ENCODE measurements around the gene MAST4. TPM values are rescaled to one million over a fixed set of nuclear protein-coding genes. Genes with fewer than 3 reads are reported as not detected.

Gene MAST4
- total RNA-seq, 2 experiments from 2014 or later, result 1.3 to 21.9 TPM

DNA sequence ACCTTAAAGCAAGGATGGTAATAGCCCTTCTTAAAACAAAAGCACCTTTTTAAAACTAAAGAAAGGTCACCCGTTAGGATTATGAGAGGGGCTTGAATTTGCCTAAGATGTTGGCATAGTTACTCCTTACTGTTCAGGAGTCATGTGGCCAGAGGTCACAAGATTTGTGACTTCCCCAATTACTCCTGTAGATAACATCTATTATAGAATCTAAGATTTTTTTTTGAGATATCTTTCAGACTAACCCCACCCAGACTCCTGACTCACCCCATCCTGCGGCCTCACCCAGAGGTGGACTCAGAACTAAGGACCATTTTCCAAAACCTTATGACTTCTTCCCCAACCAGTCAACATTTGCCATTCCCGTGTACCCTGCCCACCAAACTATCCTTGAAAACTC lies 598.0 kb downstream of the MAST4 start:
- H3K4me3 ChIP-seq (ENCODE audit: low read depth, low read length, poor library complexity, severe bottlenecking), result peak overlapping the region; percentile 69

DNA sequence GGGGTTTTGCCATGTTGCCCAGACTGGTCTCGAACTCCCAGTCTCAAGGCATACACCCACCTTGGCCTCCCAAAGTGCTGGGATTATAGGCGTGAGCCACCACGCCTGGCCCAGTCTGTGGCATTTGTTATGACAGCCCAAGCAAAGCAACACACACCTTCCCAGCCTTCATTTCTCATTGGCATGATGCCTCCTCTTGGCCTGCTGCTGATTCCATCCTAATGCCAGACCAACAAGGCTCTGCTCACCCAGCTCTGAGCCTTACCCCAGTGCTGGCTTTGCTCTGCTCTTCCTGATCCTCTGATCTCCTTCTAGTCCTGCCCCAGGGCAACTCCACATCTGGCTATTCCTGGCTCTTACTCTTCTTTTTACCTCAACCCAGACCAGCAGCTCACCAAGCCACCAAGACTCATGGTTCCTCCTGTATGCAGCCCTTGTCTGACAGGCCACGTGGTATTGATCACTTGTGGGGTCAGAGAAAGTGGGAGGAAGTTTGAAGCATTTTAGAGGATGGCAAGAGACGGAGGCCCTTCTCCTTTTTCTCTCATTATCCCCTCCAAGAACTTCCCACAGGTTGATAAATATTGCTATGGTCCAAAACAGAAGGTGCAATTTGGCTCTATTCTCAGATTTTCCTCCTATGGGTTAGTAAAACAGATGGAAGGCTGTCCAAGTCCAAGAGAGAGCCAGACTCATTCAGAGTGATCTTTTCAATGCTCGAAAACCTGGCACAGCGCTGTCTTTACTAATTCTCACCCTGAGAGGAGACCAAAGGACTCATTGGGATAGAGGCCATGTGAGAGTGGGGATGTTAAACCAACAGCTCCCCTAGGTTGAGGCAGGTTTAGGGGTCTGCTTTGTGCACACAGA lies 599.4 kb downstream of the MAST4 start:
- no peaks in the 10 kb centered on the region for H3K9me2 ChIP-seq (ENCODE audit: insufficient read depth, low read length)
- DNase-seq (ENCODE audit: low spot score), result no peak
- peak overlapping the region; percentile 85 for H3K4me2 ChIP-seq (ENCODE audit: low read length)
- peaks cover 29% of the 10 kb centered on the region for H3K36me3 ChIP-seq (ENCODE audit: insufficient read depth, low read length)
- intact Hi-C loops (cut with micrococcal nuclease; ENCODE audit: unreplicated experiment), result loop anchor here (10.0 kb wide), 1 partner anchor 491 kb away; no protein-coding TSS in a partner anchor
- no TSS peak for BruUV-seq (replicated peaks)
- CTCF ChIA-PET (ENCODE audit: unreplicated experiment), result no interaction called here
- no peaks in the 10 kb centered on the region for H4K20me1 ChIP-seq (ENCODE audit: insufficient read depth, low read length)
- H2AFZ ChIP-seq (ENCODE audit: low read length), result peak overlapping the region; percentile 18; the same call in 1 of the 2 replicates
- TF ChIP-seq, protein P1, sequence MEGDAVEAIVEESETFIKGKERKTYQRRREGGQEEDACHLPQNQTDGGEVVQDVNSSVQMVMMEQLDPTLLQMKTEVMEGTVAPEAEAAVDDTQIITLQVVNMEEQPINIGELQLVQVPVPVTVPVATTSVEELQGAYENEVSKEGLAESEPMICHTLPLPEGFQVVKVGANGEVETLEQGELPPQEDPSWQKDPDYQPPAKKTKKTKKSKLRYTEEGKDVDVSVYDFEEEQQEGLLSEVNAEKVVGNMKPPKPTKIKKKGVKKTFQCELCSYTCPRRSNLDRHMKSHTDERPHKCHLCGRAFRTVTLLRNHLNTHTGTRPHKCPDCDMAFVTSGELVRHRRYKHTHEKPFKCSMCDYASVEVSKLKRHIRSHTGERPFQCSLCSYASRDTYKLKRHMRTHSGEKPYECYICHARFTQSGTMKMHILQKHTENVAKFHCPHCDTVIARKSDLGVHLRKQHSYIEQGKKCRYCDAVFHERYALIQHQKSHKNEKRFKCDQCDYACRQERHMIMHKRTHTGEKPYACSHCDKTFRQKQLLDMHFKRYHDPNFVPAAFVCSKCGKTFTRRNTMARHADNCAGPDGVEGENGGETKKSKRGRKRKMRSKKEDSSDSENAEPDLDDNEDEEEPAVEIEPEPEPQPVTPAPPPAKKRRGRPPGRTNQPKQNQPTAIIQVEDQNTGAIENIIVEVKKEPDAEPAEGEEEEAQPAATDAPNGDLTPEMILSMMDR (conservative IDR thresholded peaks at IDR 0.05; ENCODE audit: low read length), result no peak
- no peak for TF ChIP-seq EZH2phosphoT487 (IDR thresholded peaks at IDR 0.05; ENCODE audit: borderline replicate concordance, low read depth, low read length)
- peaks cover 19% of the 10 kb centered on the region; the same call in 1 of the 2 replicates for H3K9me3 ChIP-seq (ENCODE audit: low read length)
- peaks cover 91% of the 10 kb centered on the region for H3K4me1 ChIP-seq (ENCODE audit: insufficient read depth, low read length, poor library complexity, severe bottlenecking)
- H3K4me3 ChIP-seq (ENCODE audit: low read depth, low read length, poor library complexity, severe bottlenecking), result peak overlapping the region; percentile 69
- peak overlapping the region; percentile 75 for H3K27ac ChIP-seq (ENCODE audit: low read depth, low read length, poor library complexity, severe bottlenecking)
- peaks cover 54% of the 10 kb centered on the region; the same call in 1 of the 2 replicates for H3K79me2 ChIP-seq (ENCODE audit: insufficient read depth, low read depth, low read length)
- POLR2A ChIA-PET, result interaction anchor here (1.1 to 3.0 kb wide), 2 partner anchors 11 to 13 kb away, joined by 4 to 30 read pairs; no protein-coding TSS in a partner anchor

More for the DNA sequence above, 598.0 kb downstream of the MAST4 start:
- intact Hi-C loops (cut with micrococcal nuclease; ENCODE audit: unreplicated experiment), result loop anchor here (10.0 kb wide), 1 partner anchor 489 kb away; no protein-coding TSS in a partner anchor
- DNase-seq (ENCODE audit: low spot score), result no peak
- ChIA-PET POLR2A (interaction anchor here (1.8 kb wide), 1 partner anchor 11 kb away, joined by 7 read pairs; no protein-coding TSS in a partner anchor), CTCF (ENCODE audit: unreplicated experiment) (interaction anchor here (1.2 kb wide), 1 partner anchor 12 kb away, joined by 4 read pairs; no protein-coding TSS in a partner anchor)
- peak overlapping the region; percentile 85 for H3K4me2 ChIP-seq (ENCODE audit: low read length)
- H3K27ac ChIP-seq (ENCODE audit: low read depth, low read length, poor library complexity, severe bottlenecking), result peak overlapping the region; percentile 75
- peak overlapping the region; percentile 38; the same call in 1 of the 2 replicates for H2AFZ ChIP-seq (ENCODE audit: low read length)
- H3K79me2 ChIP-seq (ENCODE audit: insufficient read depth, low read depth, low read length), result peaks cover 69% of the 10 kb centered on the region; the same call in 1 of the 2 replicates
- H3K9me2 ChIP-seq (ENCODE audit: insufficient read depth, low read length), result no peaks in the 10 kb centered on the region
- peaks cover 14% of the 10 kb centered on the region; the same call in 1 of the 2 replicates for H3K9me3 ChIP-seq (ENCODE audit: low read length)
- TF ChIP-seq, protein P1 (conservative IDR thresholded peaks at IDR 0.05; ENCODE audit: low read length), result no peak
- no peak for TF ChIP-seq EZH2phosphoT487 (IDR thresholded peaks at IDR 0.05; ENCODE audit: borderline replicate concordance, low read depth, low read length)
- H4K20me1 ChIP-seq (ENCODE audit: insufficient read depth, low read length), result no peaks in the 10 kb centered on the region
- no TSS peak for BruUV-seq (replicated peaks)
- peaks cover 39% of the 10 kb centered on the region for H3K36me3 ChIP-seq (ENCODE audit: insufficient read depth, low read length)
- H3K4me1 ChIP-seq (ENCODE audit: insufficient read depth, low read length, poor library complexity, severe bottlenecking), result peaks cover 91% of the 10 kb centered on the region
